GM23338 (cell line): Measurements from ENCODE around the gene TNNI2. TPM values are rescaled to one million over a fixed set of nuclear protein-coding genes. Genes with fewer than 3 reads are reported as not detected.

Source experiments
- ATAC-seq: fragments of 200-7000 bp; cut with Tn5 transposase; 3 replicates; pipeline ENCODE4 v1.9.1; 2020
- DNase-seq: peaks from one replicate; pipeline ENCODE4 v3.0.0-alpha.2; 2015; ENCODE audit warnings: low spot score
- H2AFZ ChIP-seq: fragments of 200-600 bp; sonication (generic); 2 replicates; pipeline ENCODE4 v1.8.0; 2016; ENCODE audit warnings: antibody characterized with exemption, mild to moderate bottlenecking, moderate library complexity
- H3F3A ChIP-seq: fragments of 200-600 bp; sonication (generic); replicated peaks from 2 replicates; pipeline ENCODE4 v1.8.0; 2017; ENCODE audit warnings: antibody characterized with exemption, mixed run types, low read depth
- H3K27ac ChIP-seq: fragments of 200-600 bp; sonication (generic); 2 replicates; pipeline ENCODE4 v1.6.1; 2016; ENCODE audit warnings: low read depth
- H3K27me3 ChIP-seq: fragments of 200-600 bp; sonication (generic); 2 replicates; pipeline ENCODE4 v1.8.0; 2016; ENCODE audit warnings: mild to moderate bottlenecking, mixed run types, moderate library complexity; ENCODE audit not compliant: insufficient read depth
- H3K36me3 ChIP-seq: fragments of 200-600 bp; sonication (generic); 2 replicates; pipeline ENCODE4 v1.8.0; 2016; ENCODE audit warnings: mild to moderate bottlenecking; ENCODE audit not compliant: insufficient read depth
- H3K4me1 ChIP-seq: fragments of 200-600 bp; sonication (generic); 2 replicates; pipeline ENCODE4 v1.8.0; 2016; ENCODE audit warnings: mild to moderate bottlenecking, moderate library complexity; ENCODE audit not compliant: insufficient read depth
- H3K4me2 ChIP-seq: fragments of 200-600 bp; sonication (generic); 2 replicates; pipeline ENCODE4 v1.7.1; 2017; ENCODE audit warnings: mixed run types
- H3K4me3 ChIP-seq: fragments of 200-600 bp; sonication (generic); 2 replicates; pipeline ENCODE4 v1.6.1; 2016; ENCODE audit warnings: mixed run types
- H3K79me2 ChIP-seq: fragments of 200-600 bp; sonication (generic); replicated peaks from 2 replicates; pipeline ENCODE4 v1.8.0; 2017; ENCODE audit warnings: mild to moderate bottlenecking; ENCODE audit not compliant: insufficient read depth
- H3K9me2 ChIP-seq: fragments of 200-600 bp; sonication (generic); 2 replicates; pipeline ENCODE4 v1.8.0; 2017; ENCODE audit not compliant: insufficient read depth
- H4K20me1 ChIP-seq: fragments of 200-600 bp; sonication (generic); replicated peaks from 2 replicates; pipeline ENCODE4 v1.8.0; 2017; ENCODE audit warnings: mild to moderate bottlenecking; ENCODE audit not compliant: insufficient read depth
- H3K27ac Mint-ChIP-seq: 2 replicates; pipeline ENCODE4 v1.8.0; 2020; ENCODE audit warnings: inconsistent platforms, mild to moderate bottlenecking, moderate library complexity, mixed read lengths
- H3K27me3 Mint-ChIP-seq: 3 replicates; pipeline ENCODE4 v1.8.0; 2022; ENCODE audit warnings: low read depth, mild to moderate bottlenecking, moderate library complexity, mixed read lengths, inconsistent platforms; ENCODE audit not compliant: insufficient read depth, poor library complexity
- H3K36me3 Mint-ChIP-seq: 3 replicates; pipeline ENCODE4 v1.8.0; 2021; ENCODE audit warnings: low read depth, mild to moderate bottlenecking, inconsistent platforms, moderate library complexity, mixed read lengths
- H3K4me1 Mint-ChIP-seq: 3 replicates; pipeline ENCODE4 v1.8.0; 2020; ENCODE audit warnings: mild to moderate bottlenecking, inconsistent platforms, mixed read lengths
- H3K4me3 Mint-ChIP-seq: 3 replicates; pipeline ENCODE4 v1.8.0; 2021; ENCODE audit warnings: moderate library complexity, mild to moderate bottlenecking, inconsistent platforms, mixed read lengths
- H3K9me3 Mint-ChIP-seq: 3 replicates; pipeline ENCODE4 v1.8.0; 2020; ENCODE audit warnings: moderate library complexity, mild to moderate bottlenecking, inconsistent platforms, mixed read lengths
- CREB1 ChIP-seq: fragments of 250-450 bp; sonication (Bioruptor Pico); IDR thresholded peaks from 2 replicates; pipeline ENCODE4 v1.5.0; 2020; ENCODE audit warnings: low read depth, mild to moderate bottlenecking, moderate library complexity
- EZH2 ChIP-seq: fragments of 200-600 bp; sonication (generic); IDR thresholded peaks from one replicate; pipeline ENCODE4 v1.8.0; 2017; ENCODE audit warnings: antibody characterized with exemption, mild to moderate bottlenecking, low read depth; ENCODE audit not compliant: unreplicated experiment
- EZH2phosphoT487 ChIP-seq: fragments of 200-600 bp; sonication (generic); IDR thresholded peaks from one replicate; pipeline ENCODE4 v1.8.1; 2018; ENCODE audit warnings: antibody characterized with exemption; ENCODE audit not compliant: unreplicated experiment
- JUNB ChIP-seq: IDR thresholded peaks from one replicate; pipeline ENCODE4 v1.6.1; 2016; ENCODE audit warnings: antibody characterized with exemption; ENCODE audit not compliant: unreplicated experiment
- POLR2AphosphoS5 ChIP-seq: IDR thresholded peaks from 2 replicates; pipeline ENCODE4 v1.6.1; 2016; ENCODE audit warnings: antibody characterized with exemption, low read depth
- STAT1 ChIP-seq: IDR thresholded peaks from one replicate; pipeline ENCODE4 v1.6.1; 2016; ENCODE audit warnings: antibody characterized with exemption; ENCODE audit not compliant: unreplicated experiment
- ZNF114 ChIP-seq: fragments of 250-450 bp; sonication (Bioruptor Pico); IDR thresholded peaks from 2 replicates; pipeline ENCODE4 v1.5.0; 2020; ENCODE audit warnings: mild to moderate bottlenecking, moderate library complexity
- ZNF331 ChIP-seq: fragments of 250-450 bp; sonication (Bioruptor Pico); IDR thresholded peaks from 2 replicates; pipeline ENCODE4 v1.5.0; 2020; ENCODE audit warnings: low read depth, mild to moderate bottlenecking, moderate library complexity
- polyA plus RNA-seq: library from polyadenylated mRNA; unstranded; fragments of >200 nt; fragmentation: Nextera tagmentation; extraction: Ambion mirVana; gene quantifications from 2 replicates; pipeline ENCODE4 v1.2.1, GENCODE V29; 2016
- total RNA-seq: library from RNA; depleted of rRNA; stranded (reverse); fragments of >200 nt; shearing (Covaris generic); gene quantifications from 2 replicates; pipeline ENCODE4 v1.2.3, GENCODE V29; 2014
- TF ChIP-seq, protein P1 (sequence below): fragments of 250-450 bp; sonication (Bioruptor Pico); IDR thresholded peaks from 2 replicates; pipeline ENCODE4 v1.5.0; 2020; ENCODE audit warnings: mild to moderate bottlenecking, moderate library complexity
- TF ChIP-seq, protein P2 (sequence below): IDR thresholded peaks from one replicate; pipeline ENCODE4 v1.6.1; 2018; ENCODE audit warnings: antibody characterized with exemption; ENCODE audit not compliant: unreplicated experiment
- TF ChIP-seq, protein P3 (sequence below): IDR thresholded peaks from 2 replicates; pipeline ENCODE4 v1.6.1; 2016; ENCODE audit warnings: antibody characterized with exemption
- TF ChIP-seq, protein P4 (sequence below), 2 experiments: fragments of 200-600 bp in 1 of 2; sonication (generic) in 1 of 2; conservative IDR thresholded peaks; 2 replicates each; pipeline versions ENCODE4 v1.5.1 to v1.6.1; 2016 to 2017; ENCODE audit warnings: antibody characterized with exemption in 2 of 2, low read depth in 2 of 2, mild to moderate bottlenecking in 2 of 2, moderate library complexity in 1 of 2

The TNNI2 gene
- total and polyA plus RNA-seq, 2 experiments from 2014 or later, result not detected

DNA sequence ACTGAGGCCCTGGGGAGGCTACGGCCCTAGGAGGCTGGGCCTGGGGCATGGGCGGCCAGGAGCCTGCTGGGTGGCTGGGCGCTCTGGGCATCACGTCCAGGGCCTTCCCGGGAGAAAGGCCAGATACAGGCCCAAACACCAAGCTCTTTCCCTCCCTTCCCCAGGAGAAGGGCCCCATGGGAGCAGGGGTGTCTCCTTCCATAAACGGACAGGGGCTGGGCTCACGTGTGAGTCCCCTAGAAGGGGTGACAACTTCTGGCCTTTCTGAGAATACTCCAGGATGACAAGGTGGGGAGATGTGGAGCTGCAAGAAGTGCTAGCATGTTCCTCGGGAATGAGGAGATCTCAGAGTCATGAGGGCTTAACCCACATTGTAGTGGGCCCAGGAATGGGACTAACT, 23.5 kb upstream of the TNNI2 start:
- Histone ChIP-seq H3K4me3 (no peak overlapping the region), H3K36me3 (no peaks in the 10 kb centered on the region), H3K27ac (no peak overlapping the region), H3F3A (no peaks in the 10 kb centered on the region), H3K27me3 (no peaks in the 10 kb centered on the region), H3K4me2 (no peak overlapping the region), H3K4me1 (no peaks in the 10 kb centered on the region), H3K9me2 (no peaks in the 10 kb centered on the region), H3K79me2 (no peaks in the 10 kb centered on the region), H4K20me1 (no peaks in the 10 kb centered on the region), H2AFZ (no peak overlapping the region)
- TF ChIP-seq CREB1 (CRISPR knock-in tag) (no peak), ZNF331 (CRISPR knock-in tag) (no peak), STAT1 (no peak), EZH2phosphoT487 (no peak), POLR2AphosphoS5 (no peak), EZH2 (no peak), JUNB (no peak), ZNF114 (no peak)
- TF ChIP-seq, protein P1, sequence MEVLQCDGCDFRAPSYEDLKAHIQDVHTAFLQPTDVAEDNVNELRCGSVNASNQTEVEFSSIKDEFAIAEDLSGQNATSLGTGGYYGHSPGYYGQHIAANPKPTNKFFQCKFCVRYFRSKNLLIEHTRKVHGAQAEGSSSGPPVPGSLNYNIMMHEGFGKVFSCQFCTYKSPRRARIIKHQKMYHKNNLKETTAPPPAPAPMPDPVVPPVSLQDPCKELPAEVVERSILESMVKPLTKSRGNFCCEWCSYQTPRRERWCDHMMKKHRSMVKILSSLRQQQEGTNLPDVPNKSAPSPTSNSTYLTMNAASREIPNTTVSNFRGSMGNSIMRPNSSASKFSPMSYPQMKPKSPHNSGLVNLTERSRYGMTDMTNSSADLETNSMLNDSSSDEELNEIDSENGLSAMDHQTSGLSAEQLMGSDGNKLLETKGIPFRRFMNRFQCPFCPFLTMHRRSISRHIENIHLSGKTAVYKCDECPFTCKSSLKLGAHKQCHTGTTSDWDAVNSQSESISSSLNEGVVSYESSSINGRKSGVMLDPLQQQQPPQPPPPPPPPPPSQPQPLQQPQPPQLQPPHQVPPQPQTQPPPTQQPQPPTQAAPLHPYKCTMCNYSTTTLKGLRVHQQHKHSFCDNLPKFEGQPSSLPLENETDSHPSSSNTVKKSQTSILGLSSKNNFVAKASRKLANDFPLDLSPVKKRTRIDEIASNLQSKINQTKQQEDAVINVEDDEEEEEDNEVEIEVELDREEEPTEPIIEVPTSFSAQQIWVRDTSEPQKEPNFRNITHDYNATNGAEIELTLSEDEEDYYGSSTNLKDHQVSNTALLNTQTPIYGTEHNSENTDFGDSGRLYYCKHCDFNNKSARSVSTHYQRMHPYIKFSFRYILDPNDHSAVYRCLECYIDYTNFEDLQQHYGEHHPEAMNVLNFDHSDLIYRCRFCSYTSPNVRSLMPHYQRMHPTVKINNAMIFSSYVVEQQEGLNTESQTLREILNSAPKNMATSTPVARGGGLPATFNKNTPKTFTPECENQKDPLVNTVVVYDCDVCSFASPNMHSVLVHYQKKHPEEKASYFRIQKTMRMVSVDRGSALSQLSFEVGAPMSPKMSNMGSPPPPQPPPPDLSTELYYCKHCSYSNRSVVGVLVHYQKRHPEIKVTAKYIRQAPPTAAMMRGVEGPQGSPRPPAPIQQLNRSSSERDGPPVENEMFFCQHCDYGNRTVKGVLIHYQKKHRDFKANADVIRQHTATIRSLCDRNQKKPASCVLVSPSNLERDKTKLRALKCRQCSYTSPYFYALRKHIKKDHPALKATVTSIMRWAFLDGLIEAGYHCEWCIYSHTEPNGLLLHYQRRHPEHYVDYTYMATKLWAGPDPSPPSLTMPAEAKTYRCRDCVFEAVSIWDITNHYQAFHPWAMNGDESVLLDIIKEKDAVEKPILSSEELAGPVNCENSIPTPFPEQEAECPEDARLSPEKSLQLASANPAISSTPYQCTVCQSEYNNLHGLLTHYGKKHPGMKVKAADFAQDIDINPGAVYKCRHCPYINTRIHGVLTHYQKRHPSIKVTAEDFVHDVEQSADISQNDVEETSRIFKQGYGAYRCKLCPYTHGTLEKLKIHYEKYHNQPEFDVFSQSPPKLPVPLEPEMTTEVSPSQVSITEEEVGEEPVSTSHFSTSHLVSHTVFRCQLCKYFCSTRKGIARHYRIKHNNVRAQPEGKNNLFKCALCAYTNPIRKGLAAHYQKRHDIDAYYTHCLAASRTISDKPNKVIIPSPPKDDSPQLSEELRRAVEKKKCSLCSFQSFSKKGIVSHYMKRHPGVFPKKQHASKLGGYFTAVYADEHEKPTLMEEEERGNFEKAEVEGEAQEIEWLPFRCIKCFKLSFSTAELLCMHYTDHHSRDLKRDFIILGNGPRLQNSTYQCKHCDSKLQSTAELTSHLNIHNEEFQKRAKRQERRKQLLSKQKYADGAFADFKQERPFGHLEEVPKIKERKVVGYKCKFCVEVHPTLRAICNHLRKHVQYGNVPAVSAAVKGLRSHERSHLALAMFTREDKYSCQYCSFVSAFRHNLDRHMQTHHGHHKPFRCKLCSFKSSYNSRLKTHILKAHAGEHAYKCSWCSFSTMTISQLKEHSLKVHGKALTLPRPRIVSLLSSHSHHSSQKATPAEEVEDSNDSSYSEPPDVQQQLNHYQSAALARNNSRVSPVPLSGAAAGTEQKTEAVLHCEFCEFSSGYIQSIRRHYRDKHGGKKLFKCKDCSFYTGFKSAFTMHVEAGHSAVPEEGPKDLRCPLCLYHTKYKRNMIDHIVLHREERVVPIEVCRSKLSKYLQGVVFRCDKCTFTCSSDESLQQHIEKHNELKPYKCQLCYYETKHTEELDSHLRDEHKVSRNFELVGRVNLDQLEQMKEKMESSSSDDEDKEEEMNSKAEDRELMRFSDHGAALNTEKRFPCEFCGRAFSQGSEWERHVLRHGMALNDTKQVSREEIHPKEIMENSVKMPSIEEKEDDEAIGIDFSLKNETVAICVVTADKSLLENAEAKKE (CRISPR knock-in tag), result no peak
- TF ChIP-seq, protein P2, sequence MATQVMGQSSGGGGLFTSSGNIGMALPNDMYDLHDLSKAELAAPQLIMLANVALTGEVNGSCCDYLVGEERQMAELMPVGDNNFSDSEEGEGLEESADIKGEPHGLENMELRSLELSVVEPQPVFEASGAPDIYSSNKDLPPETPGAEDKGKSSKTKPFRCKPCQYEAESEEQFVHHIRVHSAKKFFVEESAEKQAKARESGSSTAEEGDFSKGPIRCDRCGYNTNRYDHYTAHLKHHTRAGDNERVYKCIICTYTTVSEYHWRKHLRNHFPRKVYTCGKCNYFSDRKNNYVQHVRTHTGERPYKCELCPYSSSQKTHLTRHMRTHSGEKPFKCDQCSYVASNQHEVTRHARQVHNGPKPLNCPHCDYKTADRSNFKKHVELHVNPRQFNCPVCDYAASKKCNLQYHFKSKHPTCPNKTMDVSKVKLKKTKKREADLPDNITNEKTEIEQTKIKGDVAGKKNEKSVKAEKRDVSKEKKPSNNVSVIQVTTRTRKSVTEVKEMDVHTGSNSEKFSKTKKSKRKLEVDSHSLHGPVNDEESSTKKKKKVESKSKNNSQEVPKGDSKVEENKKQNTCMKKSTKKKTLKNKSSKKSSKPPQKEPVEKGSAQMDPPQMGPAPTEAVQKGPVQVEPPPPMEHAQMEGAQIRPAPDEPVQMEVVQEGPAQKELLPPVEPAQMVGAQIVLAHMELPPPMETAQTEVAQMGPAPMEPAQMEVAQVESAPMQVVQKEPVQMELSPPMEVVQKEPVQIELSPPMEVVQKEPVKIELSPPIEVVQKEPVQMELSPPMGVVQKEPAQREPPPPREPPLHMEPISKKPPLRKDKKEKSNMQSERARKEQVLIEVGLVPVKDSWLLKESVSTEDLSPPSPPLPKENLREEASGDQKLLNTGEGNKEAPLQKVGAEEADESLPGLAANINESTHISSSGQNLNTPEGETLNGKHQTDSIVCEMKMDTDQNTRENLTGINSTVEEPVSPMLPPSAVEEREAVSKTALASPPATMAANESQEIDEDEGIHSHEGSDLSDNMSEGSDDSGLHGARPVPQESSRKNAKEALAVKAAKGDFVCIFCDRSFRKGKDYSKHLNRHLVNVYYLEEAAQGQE, result no peak
- TF ChIP-seq, protein P3, sequence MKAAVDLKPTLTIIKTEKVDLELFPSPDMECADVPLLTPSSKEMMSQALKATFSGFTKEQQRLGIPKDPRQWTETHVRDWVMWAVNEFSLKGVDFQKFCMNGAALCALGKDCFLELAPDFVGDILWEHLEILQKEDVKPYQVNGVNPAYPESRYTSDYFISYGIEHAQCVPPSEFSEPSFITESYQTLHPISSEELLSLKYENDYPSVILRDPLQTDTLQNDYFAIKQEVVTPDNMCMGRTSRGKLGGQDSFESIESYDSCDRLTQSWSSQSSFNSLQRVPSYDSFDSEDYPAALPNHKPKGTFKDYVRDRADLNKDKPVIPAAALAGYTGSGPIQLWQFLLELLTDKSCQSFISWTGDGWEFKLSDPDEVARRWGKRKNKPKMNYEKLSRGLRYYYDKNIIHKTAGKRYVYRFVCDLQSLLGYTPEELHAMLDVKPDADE, result no peak
- TF ChIP-seq, protein P4, sequence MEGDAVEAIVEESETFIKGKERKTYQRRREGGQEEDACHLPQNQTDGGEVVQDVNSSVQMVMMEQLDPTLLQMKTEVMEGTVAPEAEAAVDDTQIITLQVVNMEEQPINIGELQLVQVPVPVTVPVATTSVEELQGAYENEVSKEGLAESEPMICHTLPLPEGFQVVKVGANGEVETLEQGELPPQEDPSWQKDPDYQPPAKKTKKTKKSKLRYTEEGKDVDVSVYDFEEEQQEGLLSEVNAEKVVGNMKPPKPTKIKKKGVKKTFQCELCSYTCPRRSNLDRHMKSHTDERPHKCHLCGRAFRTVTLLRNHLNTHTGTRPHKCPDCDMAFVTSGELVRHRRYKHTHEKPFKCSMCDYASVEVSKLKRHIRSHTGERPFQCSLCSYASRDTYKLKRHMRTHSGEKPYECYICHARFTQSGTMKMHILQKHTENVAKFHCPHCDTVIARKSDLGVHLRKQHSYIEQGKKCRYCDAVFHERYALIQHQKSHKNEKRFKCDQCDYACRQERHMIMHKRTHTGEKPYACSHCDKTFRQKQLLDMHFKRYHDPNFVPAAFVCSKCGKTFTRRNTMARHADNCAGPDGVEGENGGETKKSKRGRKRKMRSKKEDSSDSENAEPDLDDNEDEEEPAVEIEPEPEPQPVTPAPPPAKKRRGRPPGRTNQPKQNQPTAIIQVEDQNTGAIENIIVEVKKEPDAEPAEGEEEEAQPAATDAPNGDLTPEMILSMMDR (conservative IDR thresholded peaks at IDR 0.05; ENCODE audit: low read depth in 2 of 2), result no peak
- H3K27me3 Mint-ChIP-seq, result peaks cover 2% of the 10 kb centered on the region
- no peak overlapping the region for H3K4me3 Mint-ChIP-seq
- H3K9me3 Mint-ChIP-seq, result peaks cover 10% of the 10 kb centered on the region
- H3K27ac Mint-ChIP-seq, result no peak overlapping the region
- H3K4me1 Mint-ChIP-seq, result no peaks in the 10 kb centered on the region
- ATAC-seq, result no peak
- H3K36me3 Mint-ChIP-seq, result no peaks in the 10 kb centered on the region
- DNase-seq, result no peak
